Stimulated activated CD4-positive, alpha-beta T cell treated with anti-CD3 and anti-CD28 coated beads, Interleukin-15, amount 100 ng/mL, for 1 hour (primary cell): ENCODE results near the gene MRPL32.
"Not testable (repeated sequence)": the region's sequence is repeated elsewhere in the genome, so short reads cannot be mapped to it uniquely, and the experiment has no call there.

Experiments
- DNase-seq, 2 donors: peaks; one replicate each; pipeline ENCODE4 v3.0.0-alpha.2; 2020; ENCODE audit warnings: low read depth in 1 of 2, low spot score in 1 of 2

MRPL32 gene

DNA sequence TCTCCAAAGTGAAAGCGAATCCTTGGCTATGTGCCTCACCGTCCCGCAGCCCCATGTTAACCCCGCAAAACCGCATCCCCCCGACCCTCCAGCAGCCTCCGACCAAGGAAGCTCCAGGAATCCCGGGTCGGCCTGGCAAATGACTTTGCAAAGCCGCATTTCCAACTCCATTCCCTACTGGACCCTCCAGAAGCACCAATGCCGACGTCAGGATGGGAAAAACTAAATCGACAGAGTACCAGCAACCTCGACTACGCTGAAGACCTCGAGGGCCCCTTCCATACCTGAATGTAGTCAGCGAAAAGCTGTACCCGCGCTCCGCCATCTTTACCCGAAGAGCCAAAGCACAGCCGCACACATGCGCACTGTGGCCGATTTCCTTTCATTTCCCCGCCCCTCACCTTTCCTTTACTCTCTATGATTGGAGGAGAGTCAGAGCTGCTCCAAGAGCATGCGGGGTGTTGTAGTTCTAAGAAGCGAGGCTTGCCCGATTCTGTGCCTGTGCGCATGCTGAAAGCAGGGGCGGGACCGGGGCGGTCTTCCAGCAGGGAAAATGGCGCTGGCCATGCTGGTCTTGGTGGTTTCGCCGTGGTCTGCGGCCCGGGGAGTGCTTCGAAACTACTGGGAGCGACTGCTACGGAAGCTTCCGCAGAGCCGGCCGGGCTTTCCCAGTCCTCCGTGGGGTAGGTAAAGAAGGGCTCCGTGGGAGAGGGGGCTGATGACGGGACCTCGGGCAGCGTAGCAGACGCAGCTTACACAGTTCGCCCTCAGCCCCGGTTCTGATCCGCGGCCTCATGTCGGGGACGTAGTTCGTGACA, at the start of gene MRPL32, which contains the start of gene PSMA2:
TSS of gene MRPL32 (plus strand) at position 543 of the 818 bp plus-strand sequence. CDS start at position 554, 11 bp downstream.
TSS of gene PSMA2 (minus strand) at position 341 of the 818 bp plus-strand sequence. CDS start at position 325, 16 bp downstream.
- peak; percentile 82 to 88 for DNase-seq

DNA sequence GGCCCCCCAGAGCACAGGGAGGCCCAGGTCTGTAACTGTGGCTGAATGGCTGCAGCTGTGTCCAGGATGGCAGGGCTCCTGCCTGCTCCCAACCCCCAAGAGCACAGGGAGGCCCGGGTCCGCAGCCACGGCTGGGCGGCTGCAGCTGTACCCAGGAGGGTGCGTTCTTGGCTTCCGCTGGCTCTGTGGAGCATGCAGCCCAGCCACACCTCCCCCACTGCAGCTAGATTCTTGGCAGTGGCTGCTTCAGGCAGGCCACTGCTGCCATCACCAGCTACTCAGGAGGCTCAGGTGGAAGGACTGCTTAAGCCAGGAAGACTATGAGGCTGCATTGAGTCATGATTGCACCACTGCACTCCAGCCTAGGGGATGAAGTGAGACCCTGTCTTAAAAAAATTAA, 48.2 kb upstream of the MRPL32 start:
- DNase-seq = no peak

DNA sequence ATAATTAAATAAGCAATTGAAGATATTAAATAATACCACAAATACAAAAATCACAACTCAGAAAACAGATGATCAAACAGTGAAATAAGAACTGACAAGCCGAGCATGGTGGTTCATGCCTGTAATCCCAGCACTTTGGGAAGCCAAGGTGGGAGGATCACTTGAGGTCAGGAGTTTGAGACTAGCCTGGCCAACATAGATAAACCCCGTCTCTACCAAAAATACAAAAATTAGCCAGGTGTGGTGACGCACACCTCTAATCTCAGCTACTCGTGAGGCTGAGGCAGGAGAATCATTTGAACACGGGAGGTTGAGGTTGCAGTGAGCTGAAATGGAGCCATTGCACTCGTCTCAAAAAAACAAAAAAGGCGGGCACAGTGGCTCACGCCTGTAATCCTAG, 47.0 kb upstream of the MRPL32 start:
- DNase-seq = not testable (repeated sequence)

DNA sequence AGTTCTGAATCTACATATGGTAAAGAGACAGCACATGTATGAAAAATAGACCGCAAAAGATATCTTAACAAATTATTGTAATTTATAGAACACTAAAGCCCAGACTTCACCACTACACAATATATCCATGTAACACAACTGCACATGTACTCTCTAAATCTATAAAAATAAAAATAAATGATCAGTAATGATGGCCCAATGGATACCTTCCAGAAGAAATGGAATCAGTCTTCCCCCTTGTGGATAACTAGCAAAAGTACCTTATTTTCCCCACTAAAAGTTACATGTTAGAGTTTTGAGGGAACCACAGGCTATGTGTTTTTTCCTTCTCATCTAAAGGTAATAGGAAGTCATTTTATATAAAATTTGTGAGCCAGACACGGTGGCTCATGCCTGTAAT, 46.0 kb upstream of the MRPL32 start:
- no peak for DNase-seq

DNA sequence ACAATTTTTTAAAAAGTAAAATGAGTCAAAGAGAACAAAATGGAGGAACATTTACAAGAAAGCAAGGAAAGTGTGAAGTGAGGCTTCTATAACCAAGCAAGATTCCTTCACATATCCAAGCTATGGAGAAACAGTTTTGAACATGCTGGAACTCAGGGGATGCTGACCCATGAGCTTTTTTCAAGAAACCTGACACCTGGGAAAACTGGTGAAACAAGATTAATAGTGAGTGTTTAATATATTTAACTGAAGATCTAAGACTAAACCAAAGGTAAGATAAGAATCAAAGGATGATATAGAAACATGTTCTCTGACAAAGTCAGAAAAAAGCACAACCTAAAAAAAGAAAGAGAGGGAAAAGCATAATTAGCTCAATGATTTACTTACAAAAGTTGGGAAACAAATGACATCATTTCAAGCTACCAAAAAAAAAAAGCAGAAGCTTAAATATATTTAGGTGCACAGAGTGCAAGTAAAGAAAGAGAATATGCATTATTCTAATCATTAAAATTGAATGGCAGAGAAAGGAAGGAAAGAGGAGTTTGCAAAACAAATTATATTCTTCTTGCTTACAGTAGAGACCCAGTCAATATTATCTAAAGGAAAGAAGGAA, 45.2 kb upstream of the MRPL32 start:
- no peak for DNase-seq

DNA sequence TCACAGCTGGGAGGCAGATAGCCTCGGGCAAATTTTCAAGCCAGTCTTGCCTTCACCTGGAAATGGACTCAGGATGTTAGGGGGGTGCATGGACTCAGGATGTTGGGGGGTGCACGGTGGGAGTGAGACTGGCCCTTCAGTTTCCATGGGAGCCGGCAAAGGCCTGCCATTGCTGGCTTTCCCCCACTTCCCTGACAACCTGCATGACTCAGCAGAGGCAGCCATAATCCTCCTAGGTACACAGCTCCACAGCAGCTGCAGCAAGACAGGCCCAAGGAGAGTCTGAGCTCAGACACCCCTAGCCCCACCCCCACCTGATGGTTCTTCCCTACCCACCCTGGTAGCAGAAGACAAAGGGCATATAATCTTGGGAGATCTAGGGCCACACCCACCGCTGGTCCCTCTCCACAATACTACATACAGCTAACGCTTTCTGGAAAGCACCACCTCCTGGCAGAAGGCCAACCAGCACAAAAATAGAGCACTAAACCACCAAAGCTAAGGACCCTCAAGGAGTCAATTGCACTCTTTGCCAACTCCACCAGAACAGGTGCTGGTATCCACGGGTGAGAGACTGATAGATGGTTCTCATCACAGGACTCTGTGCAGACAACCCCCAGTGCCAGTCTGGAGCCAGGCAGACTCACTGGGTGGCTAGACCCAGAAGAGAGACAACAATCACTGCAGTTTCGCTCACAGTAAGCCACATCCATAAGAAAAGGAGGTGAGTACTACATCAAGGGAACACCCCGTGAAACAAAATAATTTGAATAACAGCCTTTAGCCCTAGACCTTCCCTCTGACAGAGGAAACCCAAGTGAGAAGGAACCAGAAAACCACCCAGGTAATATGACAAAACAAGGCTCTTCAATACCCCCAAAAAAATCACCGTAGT, 38.6 kb upstream of the MRPL32 start:
- no peak for DNase-seq

DNA sequence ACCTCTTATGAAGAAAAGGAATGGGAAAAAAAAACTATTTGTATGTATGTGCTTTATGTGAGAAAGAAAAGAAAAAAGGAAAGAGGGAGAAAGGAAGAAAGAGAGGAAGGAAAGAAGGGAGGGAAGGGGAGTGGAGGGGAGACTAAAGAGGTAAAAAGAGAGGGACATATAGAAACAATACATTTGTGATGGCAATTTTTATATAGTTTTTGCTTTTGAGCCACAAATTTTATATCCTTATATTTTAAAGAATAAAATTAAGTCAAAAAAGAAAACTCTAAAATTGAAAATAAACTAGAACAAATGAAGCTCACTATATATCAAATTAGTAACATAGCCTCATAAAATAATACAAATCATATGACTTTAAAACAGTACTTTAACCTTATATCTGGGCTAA, 31.3 kb upstream of the MRPL32 start:
- DNase-seq = no peak

DNA sequence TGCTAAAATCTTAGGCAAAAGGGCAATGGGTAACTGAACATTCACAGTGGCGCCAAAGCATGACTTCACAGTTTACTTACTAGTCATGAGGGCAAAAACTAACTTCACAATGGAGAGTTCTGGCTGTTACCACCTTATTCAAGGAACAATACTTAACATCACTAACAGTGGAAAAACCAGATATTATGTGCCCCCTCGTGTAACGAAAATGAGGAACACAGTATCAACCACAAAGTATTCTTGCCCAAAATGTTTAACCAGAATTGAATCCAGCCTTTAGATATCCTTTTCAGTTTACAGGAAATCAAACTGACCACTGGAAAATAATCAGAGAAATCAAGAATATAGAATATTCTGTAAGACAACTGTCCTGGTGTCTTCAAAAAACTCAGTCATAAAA, 29.8 kb upstream of the MRPL32 start:
- no peak for DNase-seq

DNA sequence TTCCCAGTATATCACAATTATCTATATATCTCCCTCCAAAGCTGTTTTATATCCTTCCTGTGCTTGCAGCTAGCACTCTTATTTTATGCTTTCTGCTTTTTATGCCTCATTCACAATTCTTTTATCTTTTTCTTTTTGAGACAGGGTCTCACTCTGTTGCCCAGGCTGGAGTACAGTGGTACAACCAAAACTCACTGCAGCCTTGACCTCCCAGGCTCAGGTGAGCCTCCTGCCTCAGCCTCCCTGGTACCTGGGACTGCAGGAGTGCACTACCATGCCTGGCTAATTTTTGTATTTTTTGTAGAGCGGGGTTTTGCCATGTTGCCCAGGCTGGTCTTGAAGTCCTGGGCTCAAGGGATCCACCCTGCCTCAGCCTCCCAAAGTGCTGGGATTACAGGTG, 26.0 kb upstream of the MRPL32 start:
- no peak for DNase-seq

DNA sequence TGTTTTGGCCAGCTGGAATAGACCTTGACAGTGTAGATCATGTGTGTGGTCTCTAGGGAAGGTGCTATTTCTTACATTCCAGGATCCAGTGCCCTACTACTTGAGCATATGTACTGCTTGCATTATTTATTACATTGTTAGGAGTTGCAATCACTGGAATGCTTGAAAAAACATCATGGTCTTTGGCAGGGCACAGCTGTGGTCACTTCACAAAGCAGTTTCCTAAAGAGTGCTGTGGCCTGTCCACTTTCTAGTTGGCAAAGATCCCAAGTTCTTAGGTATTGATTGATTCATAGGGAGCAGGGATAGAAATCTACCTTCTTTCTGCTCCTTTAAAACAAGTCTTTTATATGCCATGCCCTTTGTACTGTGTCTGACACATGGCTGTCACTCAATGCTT, 24.9 kb upstream of the MRPL32 start:
- no peak for DNase-seq

DNA sequence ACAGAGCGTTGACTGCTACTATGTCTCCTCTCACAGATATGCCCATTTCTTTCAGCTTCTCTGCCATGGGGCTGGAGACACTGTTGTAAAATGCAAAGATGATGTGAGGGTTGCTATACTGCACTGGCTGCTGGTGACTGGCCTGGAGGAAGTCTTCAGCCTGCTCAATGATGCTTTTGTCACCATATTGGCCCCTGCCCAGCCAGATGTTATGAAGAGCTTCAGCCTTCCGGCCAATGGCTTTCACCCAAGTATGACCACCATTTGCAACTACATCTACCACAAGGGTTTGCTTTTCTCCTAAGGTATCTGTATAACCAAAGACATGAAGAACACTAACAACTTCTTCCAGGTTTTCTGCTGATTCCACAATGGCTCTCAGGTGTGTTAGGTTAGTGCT, 21.9 kb upstream of the MRPL32 start:
- DNase-seq = no peak

DNA sequence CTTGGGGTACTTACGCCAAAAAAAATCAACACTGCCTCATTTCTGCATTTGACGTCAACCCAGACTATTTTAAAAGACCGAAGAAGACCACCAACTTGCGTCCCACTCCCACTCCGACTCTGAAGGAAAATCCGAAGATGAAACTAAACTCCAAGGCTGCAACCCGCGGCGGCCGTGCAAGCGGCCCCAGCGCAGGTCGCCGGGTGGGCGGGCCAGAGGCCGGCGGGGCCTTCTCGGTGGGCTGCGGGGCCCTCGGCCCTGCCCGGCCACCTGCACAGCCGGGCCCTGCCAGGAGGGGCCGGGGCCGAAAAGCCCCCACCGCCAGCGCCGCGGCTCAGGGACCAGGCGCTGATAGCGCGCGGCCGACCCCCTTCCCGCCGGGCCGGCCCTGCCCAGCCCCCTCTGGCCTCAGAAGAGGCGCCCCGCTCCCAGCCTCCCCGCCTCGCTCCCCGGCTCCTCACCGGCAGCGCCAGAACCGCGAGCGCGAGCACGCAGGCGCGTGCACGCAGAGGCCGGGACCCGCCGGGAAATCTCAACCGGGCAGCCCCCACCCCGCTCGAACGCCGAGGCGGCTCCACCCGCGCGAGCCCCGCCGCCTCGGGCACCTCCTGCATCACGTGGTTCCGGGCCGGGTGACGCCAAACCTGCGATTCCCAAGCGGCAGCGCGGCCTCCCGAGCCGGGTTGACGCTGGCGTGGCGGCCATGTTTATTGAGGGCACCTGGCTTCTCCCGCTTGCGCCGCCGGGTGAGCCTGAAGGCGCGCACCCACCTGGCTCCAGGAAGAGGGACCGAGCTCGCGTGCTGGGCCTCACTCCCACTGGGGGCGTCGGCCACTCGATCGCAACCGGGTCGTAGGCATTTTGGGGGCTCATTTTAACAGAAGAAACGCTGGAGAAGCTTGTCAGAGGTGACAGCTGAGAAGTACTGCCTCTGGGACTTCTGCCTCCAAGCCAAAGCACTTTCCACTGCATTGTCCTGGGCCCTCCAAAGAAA, 20.4 kb upstream of the MRPL32 start, which contains the start of gene C7orf25:
TSS of gene C7orf25 (minus strand) at position 617 of the 994 bp plus-strand sequence. CDS start 1,170 bp downstream, outside the sequence.
- peak; percentile 90 to 91 for DNase-seq

DNA sequence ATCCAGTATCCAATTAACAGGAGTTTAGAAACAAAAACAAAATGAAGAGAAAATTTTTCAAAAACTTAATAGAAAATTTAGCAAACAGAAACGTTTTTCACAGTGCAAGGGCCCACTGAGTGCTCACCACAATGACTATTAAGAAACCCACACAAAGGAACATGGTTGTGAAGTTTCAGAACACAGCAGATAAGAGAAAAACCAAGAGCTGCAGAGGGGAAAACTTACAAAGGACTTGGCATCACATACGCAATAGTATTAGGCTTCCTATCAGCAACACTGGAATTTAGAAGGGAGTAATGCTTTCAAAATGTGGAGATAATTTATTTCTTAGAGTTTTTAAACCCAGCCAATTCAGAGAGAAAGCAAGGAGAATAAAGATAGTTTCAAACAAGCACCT, 18.6 kb upstream of the MRPL32 start:
- DNase-seq = no peak

DNA sequence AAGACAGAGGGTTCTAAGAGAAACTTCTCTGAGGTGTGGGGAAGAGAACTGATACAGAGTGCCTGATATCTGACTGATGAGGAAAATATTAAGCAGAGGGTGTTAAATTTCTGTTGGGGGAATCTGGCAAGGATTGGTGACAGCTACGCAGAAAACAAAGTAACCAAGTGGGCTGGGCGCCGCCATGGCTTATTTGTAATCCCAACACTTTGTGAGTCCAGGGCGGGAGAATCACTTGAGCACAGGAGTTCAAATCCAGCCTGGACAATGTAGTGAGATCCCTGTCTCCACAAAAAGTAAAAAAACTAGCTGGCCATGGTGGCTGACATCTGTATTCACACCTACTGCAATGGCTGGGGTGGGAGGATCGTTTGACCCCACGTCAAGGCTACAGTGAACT, 18.2 kb upstream of the MRPL32 start:
- DNase-seq = no peak

DNA sequence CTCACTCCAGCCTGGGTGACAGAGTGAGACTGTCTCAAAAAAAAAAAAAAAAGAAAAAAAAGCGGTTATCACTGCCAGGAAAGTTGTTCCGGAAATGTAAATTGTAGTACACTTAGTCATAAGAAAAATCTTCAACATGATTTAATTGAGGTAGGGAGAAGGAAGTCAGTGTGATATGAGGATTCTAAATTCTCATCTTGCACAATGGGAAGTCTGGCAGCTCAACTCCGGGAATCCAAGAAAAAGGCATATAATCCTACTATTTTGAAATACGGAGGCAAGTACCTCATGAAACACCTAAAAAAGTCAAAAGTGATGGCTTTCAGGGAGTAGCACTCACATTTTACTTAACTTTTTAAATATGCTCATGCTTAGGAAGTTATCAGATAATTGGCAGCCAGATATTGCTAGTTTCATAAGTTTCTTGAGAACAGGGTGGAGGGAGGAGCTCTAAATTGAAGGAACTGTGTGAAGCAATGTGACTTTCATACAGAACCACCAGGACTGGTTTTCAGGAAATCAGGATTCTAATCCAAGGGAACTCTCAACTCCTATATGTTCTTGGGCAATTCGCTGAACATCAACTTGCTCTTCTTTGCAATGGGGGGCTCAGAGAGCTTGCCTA, 17.6 kb upstream of the MRPL32 start:
- no peak for DNase-seq

DNA sequence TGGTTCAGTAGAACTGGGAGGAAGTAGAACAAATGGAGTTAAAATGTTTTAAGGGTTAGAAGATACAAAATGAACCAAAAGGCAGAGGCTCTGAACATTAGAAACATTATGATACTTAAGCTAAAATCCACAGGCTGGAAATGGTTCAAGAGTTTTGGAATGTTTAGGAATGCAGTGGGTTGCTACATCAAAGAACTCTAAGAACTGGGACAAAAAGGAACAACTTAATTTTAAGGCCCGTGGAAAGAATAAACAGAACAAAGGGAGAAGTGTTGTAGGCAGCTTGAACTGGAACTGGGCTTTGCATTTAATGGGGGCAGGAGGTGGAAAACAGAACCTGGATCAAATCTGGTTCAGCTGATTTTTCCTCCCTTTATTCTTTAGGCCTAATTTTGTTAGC, 16.8 kb upstream of the MRPL32 start:
- DNase-seq = no peak

DNA sequence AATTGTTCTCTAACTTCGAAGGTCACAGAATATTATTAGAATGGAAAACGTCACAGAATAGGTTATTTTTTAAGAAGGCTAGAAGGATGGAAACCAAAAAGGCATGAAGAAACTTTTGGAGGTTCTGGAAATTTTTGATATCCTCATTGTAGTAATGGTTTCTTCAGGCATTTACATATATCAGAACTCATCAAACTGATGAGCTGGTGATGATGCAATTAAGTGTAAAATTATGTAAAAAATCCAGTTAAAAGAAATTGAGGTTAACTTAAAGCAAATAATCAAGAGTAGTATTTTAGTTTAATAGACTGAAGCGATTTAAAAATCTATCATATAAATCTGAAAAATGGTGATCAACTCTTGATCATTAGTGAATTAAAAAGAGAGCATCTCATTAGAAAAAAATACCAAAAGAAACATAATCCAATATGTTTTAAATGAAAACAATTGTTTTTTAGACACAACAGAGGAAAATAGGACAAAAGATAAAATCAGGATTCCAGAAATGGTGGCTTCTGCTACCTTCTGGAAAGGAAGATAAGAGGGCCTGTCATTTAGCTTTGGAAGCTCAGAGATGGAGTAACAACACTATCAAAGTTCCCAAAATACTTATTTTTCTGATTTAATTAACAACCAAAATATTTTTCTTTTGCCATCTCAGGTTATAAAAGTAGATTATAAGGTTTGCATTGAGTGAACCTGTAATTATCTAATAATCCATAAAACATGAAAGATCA, 10.0 kb upstream of the MRPL32 start:
- DNase-seq = no peak

DNA sequence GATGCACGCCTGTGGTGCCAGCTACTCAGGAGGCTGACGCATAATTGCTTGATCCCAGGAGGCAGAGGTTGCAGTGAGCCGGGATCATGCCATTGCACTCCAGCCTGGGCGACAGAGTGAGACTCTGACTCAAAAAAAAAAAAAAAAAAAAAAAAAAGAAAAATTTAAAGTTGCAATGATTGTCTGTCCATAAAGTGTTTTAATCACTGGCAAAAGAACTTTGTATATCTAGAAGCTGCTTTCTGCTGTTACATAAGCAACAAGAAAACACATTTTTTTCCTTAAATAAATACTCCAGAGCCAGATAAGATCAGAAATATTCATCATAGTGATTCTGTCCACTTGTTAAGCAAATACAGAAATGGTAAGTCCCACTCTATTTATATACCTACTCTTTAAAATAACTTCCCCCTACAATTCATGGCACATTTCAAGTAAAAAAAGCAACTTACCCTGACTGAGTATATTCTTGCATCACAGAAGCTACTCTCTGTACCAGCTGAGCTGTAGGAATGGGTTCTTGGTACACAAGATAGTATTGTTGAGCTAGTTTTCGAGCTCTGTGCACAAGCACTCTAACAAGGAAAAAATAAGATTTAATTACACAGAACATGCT, 7.8 kb upstream of the MRPL32 start:
- DNase-seq = no peak

DNA sequence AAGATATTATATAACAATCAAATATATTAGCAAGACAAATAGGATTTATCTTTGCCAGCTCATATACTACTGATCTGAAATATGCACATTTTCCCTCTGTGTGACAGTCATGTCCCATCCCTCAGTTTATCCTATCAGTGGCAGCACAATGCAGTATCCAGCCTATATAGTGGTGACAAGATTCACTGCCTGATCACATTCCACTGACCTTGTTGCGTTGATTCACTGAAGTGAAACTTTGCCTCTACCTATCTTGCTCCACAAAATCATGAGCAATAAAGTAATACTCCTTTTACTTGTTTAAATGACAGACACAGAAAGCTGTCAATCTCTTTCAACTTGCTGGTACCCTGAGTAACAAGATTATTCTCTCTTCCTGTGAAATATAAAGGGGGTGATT, 6.5 kb upstream of the MRPL32 start:
- DNase-seq = no peak
